Prostate gland (tissue), 2 donors: ENCODE measurements around the gene KCTD4. TPM values are rescaled to one million over a fixed set of nuclear protein-coding genes. Genes with fewer than 3 reads are reported as not detected.

Source experiments
- DNase-seq: peaks from one replicate; pipeline ENCODE4 v3.0.0-alpha.2; 2019; ENCODE audit warnings: low spot score
- H3K27ac ChIP-seq, 2 donors: fragments of 200-600 bp; sonication (generic); 2 replicates each; pipeline ENCODE4 v1.5.1; 2017 to 2019
- H3K27me3 ChIP-seq: fragments of 200-600 bp; sonication (generic); replicated peaks from 2 replicates; pipeline ENCODE4 v1.5.1; 2019; ENCODE audit not compliant: insufficient read depth
- H3K36me3 ChIP-seq, 2 donors: fragments of 200-600 bp; sonication (generic); 1 replicate in 1 of 2; 2 replicates in 1 of 2; pipeline versions ENCODE4 v1.5.1 to v1.8.1; 2017 to 2019
- H3K4me1 ChIP-seq: fragments of 200-600 bp; sonication (generic); replicated peaks from 2 replicates; pipeline ENCODE4 v1.5.1; 2019
- H3K4me3 ChIP-seq, 2 donors: fragments of 200-600 bp; sonication (generic); 2 replicates each; pipeline ENCODE4 v1.5.1; 2017 to 2019
- H3K9me3 ChIP-seq: fragments of 200-600 bp; sonication (generic); 2 replicates; pipeline ENCODE4 v1.5.1; 2017
- POLR2A ChIP-seq: fragments of 450-650 bp; IDR thresholded peaks from one replicate; pipeline ENCODE4 v1.6.1; 2016; ENCODE audit warnings: antibody characterized with exemption, mild to moderate bottlenecking
- POLR2AphosphoS5 ChIP-seq: sonication (generic); formaldehyde crosslinking; IDR thresholded peaks from one replicate; pipeline ENCODE4 v1.6.1; 2017; ENCODE audit warnings: antibody characterized with exemption
- WGBS: methylation state at CpG from one replicate; pipeline ENCODE4 v1.1.5; 2018; 5-methylcytosine and 5-hydroxymethylcytosine counted together
- intact Hi-C: fragments of 100-400 bp; cut with DNase I; formaldehyde crosslinking; loops from one replicate; pipeline ENCODE4 v1.14.2; 2022
- total RNA-seq, 2 donors: library from RNA; depleted of rRNA; stranded (reverse); fragments of >200 nt; gene quantifications; one replicate each; pipeline ENCODE4 v1.1.0, GENCODE V29; 2016
- TF ChIP-seq, protein P1 (sequence below), 4 experiments: fragments of 200-600 bp in 2 of 4; fragments of 450-650 bp in 2 of 4; sonication (generic) in 2 of 4; IDR thresholded peaks; 1 replicate in 3 of 4; 2 replicates in 1 of 4; pipeline ENCODE4 v1.5.1; 2016 to 2019; ENCODE audit warnings: antibody characterized with exemption in 4 of 4, mild to moderate bottlenecking in 2 of 4, moderate library complexity in 2 of 4

The KCTD4 gene
- total RNA-seq, 2 donors from 2014 or later = not detected

DNA sequence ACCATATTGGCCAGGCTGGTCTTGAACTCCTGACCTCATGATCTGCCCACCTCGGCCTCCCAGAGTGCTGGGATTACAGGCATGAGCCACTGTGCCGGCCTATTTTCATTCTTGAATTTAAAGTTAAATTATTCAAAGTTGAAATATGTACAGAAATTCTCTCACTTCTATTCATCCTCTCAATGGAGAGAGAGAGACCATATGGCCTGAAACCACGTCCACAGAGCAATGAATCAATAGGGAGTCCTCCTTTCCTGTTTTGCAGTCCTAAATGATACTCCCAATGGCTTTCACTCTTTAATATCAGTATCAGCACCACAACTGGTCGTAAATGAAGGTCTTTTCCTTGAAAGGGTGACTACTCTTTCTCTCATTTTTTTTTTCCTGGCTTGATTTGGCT is 30.5 kb upstream of the KCTD4 start:
- intact Hi-C loops = no loop called here
- TF ChIP-seq, protein P1, sequence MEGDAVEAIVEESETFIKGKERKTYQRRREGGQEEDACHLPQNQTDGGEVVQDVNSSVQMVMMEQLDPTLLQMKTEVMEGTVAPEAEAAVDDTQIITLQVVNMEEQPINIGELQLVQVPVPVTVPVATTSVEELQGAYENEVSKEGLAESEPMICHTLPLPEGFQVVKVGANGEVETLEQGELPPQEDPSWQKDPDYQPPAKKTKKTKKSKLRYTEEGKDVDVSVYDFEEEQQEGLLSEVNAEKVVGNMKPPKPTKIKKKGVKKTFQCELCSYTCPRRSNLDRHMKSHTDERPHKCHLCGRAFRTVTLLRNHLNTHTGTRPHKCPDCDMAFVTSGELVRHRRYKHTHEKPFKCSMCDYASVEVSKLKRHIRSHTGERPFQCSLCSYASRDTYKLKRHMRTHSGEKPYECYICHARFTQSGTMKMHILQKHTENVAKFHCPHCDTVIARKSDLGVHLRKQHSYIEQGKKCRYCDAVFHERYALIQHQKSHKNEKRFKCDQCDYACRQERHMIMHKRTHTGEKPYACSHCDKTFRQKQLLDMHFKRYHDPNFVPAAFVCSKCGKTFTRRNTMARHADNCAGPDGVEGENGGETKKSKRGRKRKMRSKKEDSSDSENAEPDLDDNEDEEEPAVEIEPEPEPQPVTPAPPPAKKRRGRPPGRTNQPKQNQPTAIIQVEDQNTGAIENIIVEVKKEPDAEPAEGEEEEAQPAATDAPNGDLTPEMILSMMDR (IDR thresholded peaks at IDR 0.05) = no peak
- TF ChIP-seq POLR2AphosphoS5 (no peak), POLR2A (no peak)
- DNase-seq = no peak
- H3K4me3 ChIP-seq = no peak overlapping the region
- H3K27ac ChIP-seq = no peak overlapping the region
- H3K9me3 ChIP-seq = no peaks in the 10 kb centered on the region
- H3K36me3 ChIP-seq = no peaks in the 10 kb centered on the region
- 93% methylated on average over 4 of the region's 4 CpGs for WGBS
- no peaks in the 10 kb centered on the region for H3K27me3 ChIP-seq
- no peaks in the 10 kb centered on the region for H3K4me1 ChIP-seq

DNA sequence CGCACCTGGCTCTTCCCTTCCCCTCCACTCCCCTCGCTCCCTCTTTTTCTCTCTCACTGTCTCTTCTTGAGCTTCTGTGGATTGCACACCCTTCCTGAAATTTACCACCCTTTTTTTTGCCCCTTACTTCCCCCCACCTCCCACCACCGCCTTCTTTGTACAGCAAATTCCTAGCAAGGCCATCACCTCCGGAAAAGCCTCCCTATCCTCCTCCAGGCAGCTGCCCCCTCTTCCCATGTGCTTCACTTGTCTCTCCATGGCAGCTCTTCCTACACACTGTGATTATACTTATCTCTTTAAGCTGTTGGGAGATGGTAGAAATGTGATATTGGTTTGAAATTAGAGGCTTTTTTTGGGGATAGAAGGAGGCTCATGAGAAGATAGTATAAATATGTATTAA is 28.3 kb upstream of the KCTD4 start:
- no peaks in the 10 kb centered on the region for H3K9me3 ChIP-seq
- no peak overlapping the region for H3K4me3 ChIP-seq
- no peaks in the 10 kb centered on the region for H3K4me1 ChIP-seq
- TF ChIP-seq POLR2AphosphoS5 = no peak
- TF ChIP-seq POLR2A = no peak
- TF ChIP-seq, protein P1 (IDR thresholded peaks at IDR 0.05) = no peak
- no peaks in the 10 kb centered on the region for H3K27me3 ChIP-seq
- DNase-seq = no peak
- intact Hi-C loops = no loop called here
- WGBS = 94% methylated on average over 4 of the region's 4 CpGs
- H3K36me3 ChIP-seq = no peaks in the 10 kb centered on the region
- H3K27ac ChIP-seq = no peak overlapping the region

DNA sequence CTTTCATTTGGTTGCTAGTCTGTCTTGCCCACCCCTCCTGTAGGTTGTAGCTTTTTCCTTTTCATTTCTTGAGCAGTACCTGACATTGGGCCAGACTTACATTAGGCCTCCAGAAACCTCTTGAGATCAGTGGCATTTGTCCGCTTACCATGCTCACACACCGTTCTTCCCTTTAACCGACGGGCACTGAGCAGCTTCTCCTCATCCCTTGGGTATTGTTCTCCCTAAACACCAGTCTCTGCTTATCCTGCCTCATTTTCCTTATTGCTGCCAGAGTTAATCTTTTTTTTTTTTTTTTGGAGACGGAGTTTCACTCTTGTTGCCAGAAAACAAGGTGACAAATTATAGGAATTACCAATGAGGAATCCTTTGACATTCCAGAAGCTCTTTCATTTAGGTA is 27.2 kb upstream of the KCTD4 start:
- intact Hi-C loops = no loop called here
- Histone ChIP-seq H3K4me1 (no peaks in the 10 kb centered on the region), H3K27me3 (no peaks in the 10 kb centered on the region), H3K36me3 (no peaks in the 10 kb centered on the region), H3K9me3 (no peaks in the 10 kb centered on the region), H3K27ac (no peak overlapping the region), H3K4me3 (no peak overlapping the region)
- 89% methylated on average over 5 of the region's 5 CpGs for WGBS
- TF ChIP-seq POLR2A (no peak), POLR2AphosphoS5 (no peak)
- TF ChIP-seq, protein P1 (IDR thresholded peaks at IDR 0.05) = no peak
- DNase-seq = no peak

DNA sequence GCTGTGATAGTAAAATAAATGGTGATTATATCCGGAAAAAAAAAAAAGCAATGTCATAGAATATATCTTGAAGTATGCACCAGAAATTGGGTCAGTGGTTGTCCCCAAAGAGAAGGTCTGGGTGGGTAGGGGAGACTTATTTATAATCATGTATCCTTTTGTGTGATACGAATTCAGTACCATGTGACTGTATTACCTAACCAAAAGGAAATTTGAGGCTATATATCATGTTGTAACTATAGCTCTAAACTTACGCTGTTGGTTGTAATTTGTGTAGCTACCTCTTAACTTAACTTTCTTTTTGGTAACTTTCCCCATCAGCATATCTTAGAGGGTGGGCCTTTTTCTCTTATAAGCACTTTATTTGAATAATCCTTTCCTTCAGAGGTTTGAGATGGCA is 25.2 kb upstream of the KCTD4 start:
- intact Hi-C loops = no loop called here
- TF ChIP-seq POLR2AphosphoS5 = no peak
- TF ChIP-seq POLR2A = no peak
- TF ChIP-seq, protein P1 (IDR thresholded peaks at IDR 0.05) = no peak
- no peaks in the 10 kb centered on the region for H3K36me3 ChIP-seq
- no peak for DNase-seq
- H3K27ac ChIP-seq = no peak overlapping the region
- no peak overlapping the region for H3K4me3 ChIP-seq
- H3K4me1 ChIP-seq = no peaks in the 10 kb centered on the region
- WGBS = 90% methylated on average over 3 of the region's 3 CpGs
- H3K9me3 ChIP-seq = no peaks in the 10 kb centered on the region
- no peaks in the 10 kb centered on the region for H3K27me3 ChIP-seq

DNA sequence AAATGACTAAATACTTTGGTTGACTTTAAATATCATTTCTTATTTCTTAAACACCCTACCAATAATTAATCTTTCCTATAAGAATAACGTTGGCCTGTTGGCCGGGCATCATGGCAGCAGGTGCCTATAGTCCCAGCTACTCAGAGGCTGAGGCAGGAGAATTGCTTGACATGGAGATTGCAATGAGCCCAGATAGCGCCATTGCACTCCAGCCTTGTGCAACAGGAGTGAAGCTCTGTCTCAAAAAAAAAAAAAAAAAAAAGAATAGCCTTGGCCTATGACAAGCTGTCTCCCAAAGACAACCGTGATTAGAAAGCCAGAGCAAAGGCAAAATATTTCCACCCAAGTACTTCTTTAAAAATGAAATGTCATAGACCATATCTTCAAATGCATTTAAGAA is 24.5 kb upstream of the KCTD4 start:
- intact Hi-C loops = no loop called here
- WGBS = 99% methylated on average over 4 of the region's 4 CpGs
- H3K36me3 ChIP-seq = no peaks in the 10 kb centered on the region
- no peak overlapping the region for H3K27ac ChIP-seq
- no peak overlapping the region for H3K4me3 ChIP-seq
- no peak for TF ChIP-seq POLR2AphosphoS5
- TF ChIP-seq, protein P1 (IDR thresholded peaks at IDR 0.05) = no peak
- no peak for TF ChIP-seq POLR2A
- no peaks in the 10 kb centered on the region for H3K9me3 ChIP-seq
- H3K4me1 ChIP-seq = no peaks in the 10 kb centered on the region
- H3K27me3 ChIP-seq = no peaks in the 10 kb centered on the region
- no peak for DNase-seq
